Right renal cortex interstitium (tissue), 3 donors: ENCODE measurements around the gene FARP1. TPM values are rescaled to one million over a fixed set of nuclear protein-coding genes. Genes with fewer than 3 reads are reported as not detected.

ENCODE experiments used
- DNase-seq, 3 donors: peaks; one replicate each; pipeline ENCODE4 v3.0.0-alpha.2; 2013; ENCODE audit warnings: low read depth in 3 of 3, low spot score in 2 of 3
- polyA plus RNA-seq, 3 donors: library from polyadenylated mRNA; unstranded; fragments of 120-200 nt; gene quantifications; one replicate each; pipeline ENCODE4 v1.2.1, GENCODE V29; 2013; ENCODE audit not compliant: insufficient read length in 3 of 3

The FARP1 gene
- polyA plus RNA-seq, 3 donors = 256 to 276 (median 265) TPM

DNA sequence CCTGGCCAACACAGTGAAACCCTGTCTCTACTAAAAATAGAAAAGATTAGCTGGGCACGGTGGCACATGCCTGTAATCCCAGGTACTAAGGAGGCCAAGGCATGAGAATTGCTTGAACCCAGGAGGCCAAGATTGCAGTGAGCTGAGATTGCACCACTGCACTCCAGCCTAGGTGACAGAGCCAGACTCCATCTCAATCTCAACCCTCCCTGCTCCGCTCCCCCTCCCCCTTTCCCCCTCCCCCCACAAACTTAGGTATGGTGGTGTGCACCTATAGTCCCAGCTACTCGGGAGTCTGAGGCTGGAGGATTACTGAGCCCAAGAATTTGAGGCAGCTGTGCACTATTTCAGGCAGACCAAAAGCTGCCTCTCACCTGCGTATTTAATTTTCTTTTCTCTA lies 55.8 kb downstream of the FARP1 start:
- no peak for DNase-seq

- no peak for DNase-seq
These were observed 56.6 kb downstream of the FARP1 start for GRCh38 chr13:98199480-98199879.

DNA sequence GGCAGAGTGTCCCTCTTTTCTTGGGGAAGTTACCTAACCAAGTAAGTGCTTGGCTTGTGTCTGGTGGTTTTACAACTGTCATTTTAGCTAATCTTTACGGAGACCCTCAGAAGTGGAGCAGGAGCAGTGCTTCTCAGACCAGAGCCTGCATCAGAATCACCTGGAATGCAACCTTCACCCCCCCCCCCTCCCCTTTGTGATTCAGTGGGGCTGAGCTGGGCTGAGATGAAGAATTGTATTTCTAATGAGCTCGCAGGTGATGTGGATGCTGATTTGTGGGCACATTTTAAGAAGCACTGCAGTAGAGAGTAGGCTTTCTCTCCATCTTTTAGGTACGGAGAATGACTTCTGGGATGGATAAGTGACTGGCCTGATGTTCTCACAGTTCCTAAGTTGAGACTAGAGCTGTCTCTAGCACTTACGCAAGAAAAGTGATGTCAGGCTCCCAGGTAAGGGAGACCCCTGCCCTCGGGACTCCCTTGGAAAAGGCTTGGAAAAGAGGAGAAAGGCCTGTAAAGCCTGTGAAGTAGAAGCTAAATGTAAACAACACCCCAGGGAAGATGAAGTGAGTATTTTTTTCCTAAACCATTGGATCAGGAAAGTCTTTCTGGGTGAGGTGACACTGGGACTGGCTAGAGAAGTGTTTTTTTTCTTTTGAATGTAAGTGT lies 57.5 kb downstream of the FARP1 start:
- DNase-seq = no peak

DNA sequence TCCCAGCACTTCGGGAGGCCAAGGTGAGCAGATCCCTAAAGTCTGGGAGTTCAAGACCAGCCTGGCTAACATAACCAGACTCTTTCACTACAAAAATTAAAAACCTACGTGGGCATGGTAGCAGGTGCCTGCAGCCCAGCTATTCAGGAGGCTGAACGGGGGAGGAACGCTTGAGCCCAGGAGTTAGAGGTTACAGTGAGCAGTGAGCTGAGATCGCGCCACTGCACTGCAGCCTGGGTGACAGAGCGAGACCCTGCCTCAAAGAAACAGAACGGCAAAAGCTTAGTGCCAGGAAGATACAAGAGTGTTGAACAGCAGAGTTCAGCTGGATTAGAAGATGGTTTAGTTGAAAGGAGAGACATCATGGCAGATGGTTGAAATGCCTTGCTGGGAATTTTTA lies 58.3 kb downstream of the FARP1 start:
- DNase-seq = no peak

DNA sequence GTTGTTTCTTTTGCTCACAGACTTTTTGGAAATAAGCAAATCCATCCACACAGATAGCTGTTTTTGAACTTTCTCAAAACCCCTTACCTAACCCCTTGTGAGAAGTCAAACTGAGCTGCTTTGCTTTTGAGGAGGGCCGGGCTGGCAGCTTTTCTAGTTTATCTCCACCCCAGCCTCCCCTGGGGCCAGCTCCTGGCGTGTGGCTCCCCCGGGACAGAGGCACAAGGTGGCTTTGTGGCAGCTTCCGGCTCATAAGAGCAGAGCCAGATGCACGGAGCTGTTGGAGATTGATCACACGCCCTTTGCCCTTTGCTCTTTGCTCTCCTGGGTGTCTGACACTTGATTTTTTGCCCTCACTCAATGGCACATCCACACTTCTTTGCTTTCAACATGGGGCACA lies 59.1 kb downstream of the FARP1 start:
- no peak for DNase-seq

GRCh38 chr13:98203646-98204326 lies 60.9 kb downstream of the FARP1 start:
- DNase-seq = no peak

GRCh38 chr13:98204546-98204945 lies 61.7 kb downstream of the FARP1 start:
- no peak for DNase-seq

GRCh38 chr13:98206946-98207345 lies 64.1 kb downstream of the FARP1 start:
- DNase-seq = no peak

DNA sequence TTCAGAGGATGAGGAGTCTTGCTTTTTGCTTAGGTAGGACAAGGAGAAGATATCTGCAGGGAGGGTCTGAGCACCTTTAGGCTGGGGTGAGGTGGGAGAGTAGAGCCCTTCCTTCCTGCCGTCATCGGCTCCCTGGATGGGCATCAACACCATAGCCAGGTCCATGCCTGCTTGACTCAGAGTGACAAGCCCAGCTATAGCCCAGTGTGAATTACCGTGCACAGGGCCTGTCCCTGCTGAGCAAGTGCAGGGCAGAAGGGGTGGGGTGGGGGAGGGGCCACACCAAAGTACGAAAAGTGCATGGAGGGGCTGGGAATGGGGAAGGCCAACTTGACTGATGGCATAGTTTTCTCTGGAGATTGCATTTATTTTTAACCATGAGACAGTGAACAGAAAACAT lies 64.5 kb downstream of the FARP1 start:
- DNase-seq = no peak

- no peak for DNase-seq
These were observed 65.7 kb downstream of the FARP1 start for GRCh38 chr13:98208606-98209005.

GRCh38 chr13:98212763-98213162 lies 69.9 kb downstream of the FARP1 start:
- DNase-seq = no peak

- no peak for DNase-seq
These were observed 70.5 kb downstream of the FARP1 start for GRCh38 chr13:98213354-98213753.

- no peak for DNase-seq
These were observed 71.2 kb downstream of the FARP1 start for GRCh38 chr13:98214008-98214643.

DNA sequence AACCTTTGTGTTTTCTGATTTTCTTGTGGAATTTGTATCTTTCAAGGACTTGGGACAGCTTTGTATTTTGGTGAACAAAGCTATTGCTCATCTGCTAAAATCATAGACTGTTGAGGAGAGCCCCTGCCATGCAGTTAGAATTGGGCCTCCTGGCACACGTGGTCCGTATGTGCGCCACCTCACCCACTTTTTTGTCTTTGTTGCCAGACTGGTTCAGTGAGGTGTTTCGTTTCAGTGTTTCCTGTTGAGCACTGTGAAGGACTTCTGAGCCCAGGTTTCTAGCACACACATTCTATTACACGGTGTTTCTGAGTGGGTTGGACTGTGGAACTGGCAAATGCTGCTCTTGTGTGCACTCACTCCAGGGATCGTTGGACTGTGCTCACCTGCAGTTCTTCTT lies 71.8 kb downstream of the FARP1 start:
- DNase-seq = no peak

DNA sequence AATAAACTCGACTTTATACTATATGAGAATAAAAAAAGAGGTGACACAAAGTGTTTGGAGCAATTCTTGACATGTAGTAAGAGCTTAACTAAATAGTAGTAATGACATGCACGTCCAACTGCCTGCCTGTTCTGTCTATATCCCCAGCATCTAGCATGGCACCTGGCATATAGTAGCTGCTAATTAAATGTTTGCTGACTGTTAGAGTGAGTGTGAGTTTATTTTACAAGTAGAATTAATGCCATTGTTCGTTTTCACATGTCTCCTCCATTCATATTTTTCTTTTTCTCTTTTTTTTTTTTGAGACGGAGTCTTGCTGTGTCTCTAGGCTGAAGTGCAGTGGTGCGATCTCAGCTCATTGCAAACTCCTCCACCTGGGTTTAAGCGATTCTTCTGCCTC lies 72.6 kb downstream of the FARP1 start:
- no peak for DNase-seq

DNA sequence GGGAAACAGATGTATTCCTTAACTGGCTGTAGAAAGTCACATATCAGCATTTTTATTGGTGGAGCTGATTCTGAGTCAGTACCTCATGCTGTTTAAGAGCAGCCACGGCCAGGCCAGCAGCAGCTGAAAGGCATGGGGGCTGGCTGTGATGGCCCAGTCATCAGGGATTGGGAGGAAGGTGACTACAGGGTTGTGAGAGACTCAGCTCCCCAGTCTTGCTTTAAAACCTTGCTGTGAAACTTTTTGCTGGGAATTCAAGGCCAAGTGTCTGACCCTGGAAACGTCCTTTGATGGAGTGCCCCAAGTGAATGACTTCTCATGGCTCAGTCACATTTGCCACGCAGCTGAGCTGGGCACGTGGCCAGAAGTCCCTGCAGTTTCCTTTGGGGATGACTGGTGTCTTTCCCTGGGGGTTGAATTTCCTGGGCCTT lies 73.3 kb downstream of the FARP1 start:
- no peak for DNase-seq

GRCh38 chr13:98216711-98217285 lies 73.9 kb downstream of the FARP1 start:
- DNase-seq = no peak

DNA sequence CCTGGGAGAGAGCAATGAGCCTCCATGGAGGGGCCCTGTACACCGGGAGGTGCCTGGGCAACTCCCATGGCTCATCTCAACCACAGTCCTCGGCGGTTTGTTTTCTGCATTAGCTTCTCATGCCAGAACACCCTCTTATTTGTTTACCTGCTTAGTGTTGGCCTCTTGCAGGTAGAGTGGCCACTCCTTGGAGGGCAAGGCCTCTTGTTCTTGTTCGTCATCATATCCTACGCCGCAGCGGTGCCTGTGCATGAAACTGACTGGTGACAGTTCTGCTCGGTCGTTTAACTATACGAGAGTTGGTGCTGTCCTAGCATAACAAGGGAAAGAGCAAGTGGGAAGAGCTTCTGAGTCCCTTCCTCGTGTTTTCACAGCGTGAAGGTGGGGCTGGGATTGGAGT lies 74.7 kb downstream of the FARP1 start:
- DNase-seq = no peak

GRCh38 chr13:98219685-98220084 lies 76.8 kb downstream of the FARP1 start:
- DNase-seq = no peak

DNA sequence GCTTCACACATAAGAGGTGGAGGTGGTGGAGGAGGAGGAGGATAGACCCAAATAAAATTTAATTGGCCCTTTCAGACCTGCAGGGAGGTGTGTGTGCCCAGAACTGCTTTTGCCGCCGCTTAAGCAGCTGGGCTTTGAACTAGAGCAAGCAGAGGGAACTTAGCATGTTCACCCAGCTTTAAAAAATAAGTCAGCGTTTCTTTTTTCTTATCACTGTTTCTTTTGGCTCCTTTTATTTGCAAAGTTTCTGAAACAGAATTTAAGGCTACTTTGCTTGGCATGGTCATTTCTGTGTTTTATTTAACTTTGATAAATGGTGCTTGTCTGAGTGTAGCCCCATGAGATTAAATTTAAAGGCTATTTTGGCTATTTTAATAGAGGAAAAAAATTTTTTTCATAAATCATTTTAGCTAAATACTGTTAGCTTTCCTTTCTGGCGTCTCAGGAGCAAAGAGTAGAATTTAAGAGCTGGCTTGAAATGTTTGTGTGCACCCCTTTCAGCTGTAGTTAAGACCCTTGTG lies 77.4 kb downstream of the FARP1 start:
- peak in 1 of 3 donors; percentile 65 for DNase-seq

DNA sequence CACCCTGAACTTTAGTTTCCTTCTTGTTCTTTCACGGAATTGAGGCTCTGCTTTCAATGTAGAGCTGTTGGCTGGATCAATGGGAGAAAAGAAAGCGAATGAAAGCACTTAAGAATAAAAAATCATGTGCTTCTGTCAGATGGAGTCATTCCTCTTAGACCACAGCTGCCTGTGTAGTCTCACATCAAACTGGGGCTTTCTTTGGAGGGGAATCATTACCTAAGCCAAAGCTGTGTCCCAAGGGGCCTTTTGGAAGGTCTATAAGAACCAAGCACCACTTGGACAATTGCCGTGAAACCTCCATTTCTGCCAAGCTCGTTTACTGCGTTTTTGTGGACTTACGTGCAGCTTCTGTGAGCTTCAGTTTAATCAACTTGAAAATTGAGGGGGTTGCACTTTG lies 78.3 kb downstream of the FARP1 start:
- DNase-seq = no peak
